Measurements from ENCODE around the gene EBNA1BP2.

- TF ChIP-seq CTCF (IDR thresholded peaks at IDR 0.05): no peak
- no peak for TF ChIP-seq POLR2AphosphoS5 (IDR thresholded peaks at IDR 0.05)
Observed at GRCh38 chr1:43156026-43156425, 16.1 kb downstream of the EBNA1BP2 start.
